Stimulated activated CD8-positive, alpha-beta memory T cell treated with anti-CD3 and anti-CD28 coated beads, Interleukin-12 subunit alpha, Interleukin-12 subunit beta, amount 100 ng/mL, for 1 hour (primary cell): ENCODE data around the gene EEF1A2.

ENCODE experiments used
- DNase-seq: peaks from one replicate; pipeline ENCODE4 v3.0.0-alpha.2; 2020; ENCODE audit warnings: low read depth

EEF1A2 gene

GRCh38 chr20:63452341-63452740, 46.5 kb downstream of the EEF1A2 start:
- DNase-seq = no peak

GRCh38 chr20:63451821-63452220, 47.1 kb downstream of the EEF1A2 start:
- no peak for DNase-seq

GRCh38 chr20:63449796-63450730, 48.8 kb downstream of the EEF1A2 start:
- no peak for DNase-seq

DNA sequence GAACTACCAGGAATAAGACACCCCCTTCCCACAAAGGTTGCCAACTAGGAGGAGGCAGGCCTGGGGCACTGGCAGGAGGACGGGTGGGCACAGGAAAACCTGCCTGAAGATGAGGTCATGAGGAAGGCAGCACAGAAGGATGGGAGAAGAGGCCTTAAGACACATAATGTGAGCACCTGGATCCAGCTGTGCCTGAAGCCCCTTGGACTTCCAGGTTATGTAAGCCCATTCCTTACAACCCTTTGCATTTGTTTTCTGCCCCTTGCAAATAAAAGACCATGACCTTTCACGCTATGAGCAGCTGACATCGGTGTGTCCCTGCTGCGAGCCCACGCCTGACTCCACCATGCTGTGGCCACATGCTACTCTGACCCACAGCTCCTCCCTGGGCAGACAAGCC, 49.9 kb downstream of the EEF1A2 start:
- no peak for DNase-seq

DNA sequence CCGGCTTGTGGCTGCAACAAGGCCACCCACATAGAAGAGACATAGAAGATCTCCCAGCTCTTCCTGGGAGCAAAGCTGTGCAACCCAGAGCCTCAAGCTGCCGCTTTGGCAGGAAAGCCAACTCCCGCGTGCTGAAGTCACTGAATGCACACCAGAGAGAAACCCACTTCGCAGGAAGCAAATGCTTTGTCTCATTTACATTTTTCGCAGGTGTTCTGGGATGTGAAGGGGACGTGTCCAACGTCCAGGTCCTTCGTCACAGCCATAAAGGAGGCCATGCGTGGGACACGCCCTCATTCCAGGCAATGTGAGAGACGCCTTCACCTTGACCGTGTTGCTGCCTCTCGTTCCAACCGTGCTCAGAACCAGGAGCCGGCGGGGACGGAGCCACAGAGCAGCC, 50.9 kb downstream of the EEF1A2 start:
- no peak for DNase-seq

DNA sequence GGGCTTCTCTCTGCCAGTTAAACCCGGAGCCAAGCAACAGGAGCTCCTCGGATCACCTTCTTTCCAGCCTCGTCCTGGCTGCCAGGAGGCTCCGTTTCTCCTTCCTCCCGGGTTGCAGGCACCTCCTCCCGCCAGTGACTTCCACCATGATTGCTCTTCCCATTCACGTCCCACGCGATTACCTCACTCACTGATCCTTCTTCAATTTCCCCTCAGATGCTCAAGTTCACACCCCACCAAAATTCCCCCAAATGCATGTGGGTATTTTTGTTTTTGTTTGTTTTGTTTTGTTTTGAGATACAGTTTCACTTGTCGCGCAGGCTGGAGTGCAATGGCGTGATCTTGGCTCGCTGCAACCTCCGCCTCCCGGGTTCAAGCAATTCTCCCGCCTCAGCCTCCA, 51.6 kb downstream of the EEF1A2 start:
- DNase-seq = no peak

- DNase-seq = no peak
Measured at GRCh38 chr20:63446216-63447024, 52.5 kb downstream of the EEF1A2 start.

- no peak for DNase-seq
Measured at GRCh38 chr20:63445075-63445734, 53.7 kb downstream of the EEF1A2 start.

DNA sequence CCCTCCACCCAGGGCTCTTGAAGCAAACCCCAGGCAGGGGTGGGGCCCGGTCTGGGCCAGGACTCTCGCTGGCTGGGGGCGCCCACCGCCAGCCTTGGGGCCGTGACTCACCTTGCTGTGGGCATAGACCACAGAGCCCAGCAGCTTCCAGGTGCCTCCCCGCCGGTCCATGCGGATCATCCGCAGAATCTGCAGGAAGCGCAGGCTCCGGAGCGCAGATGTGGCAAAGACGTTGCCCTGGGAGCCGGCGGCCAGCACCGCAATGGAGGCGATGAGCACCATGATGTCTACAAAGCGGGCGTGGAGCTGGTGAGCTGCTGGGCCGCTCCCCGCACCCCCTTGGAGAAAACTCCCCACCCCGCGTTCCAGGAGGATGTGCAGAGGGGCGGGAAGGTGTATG, 54.3 kb downstream of the EEF1A2 start:
- DNase-seq = no peak

- no peak for DNase-seq
Measured at GRCh38 chr20:63443606-63444395, 55.1 kb downstream of the EEF1A2 start.

DNA sequence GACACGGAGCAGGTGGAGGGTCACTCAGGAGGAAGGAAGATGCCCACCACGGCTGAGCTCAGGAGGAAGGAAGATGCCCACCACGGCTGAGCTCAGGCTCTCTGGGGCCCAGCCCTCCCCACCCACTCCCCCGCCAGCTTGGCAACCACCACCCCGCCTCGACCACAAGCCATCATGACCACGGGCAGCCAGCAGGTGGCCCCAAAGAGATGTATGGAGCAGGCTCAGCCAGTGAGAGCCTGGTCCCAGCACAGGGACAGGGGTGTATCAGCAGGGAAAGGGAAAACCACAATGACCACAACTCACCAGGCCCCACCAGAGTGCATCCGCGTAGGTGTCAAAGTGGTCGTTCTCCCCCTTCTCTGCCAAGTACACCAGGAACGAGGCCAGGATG, 56.8 kb downstream of the EEF1A2 start:
- DNase-seq = peak; percentile 36

DNA sequence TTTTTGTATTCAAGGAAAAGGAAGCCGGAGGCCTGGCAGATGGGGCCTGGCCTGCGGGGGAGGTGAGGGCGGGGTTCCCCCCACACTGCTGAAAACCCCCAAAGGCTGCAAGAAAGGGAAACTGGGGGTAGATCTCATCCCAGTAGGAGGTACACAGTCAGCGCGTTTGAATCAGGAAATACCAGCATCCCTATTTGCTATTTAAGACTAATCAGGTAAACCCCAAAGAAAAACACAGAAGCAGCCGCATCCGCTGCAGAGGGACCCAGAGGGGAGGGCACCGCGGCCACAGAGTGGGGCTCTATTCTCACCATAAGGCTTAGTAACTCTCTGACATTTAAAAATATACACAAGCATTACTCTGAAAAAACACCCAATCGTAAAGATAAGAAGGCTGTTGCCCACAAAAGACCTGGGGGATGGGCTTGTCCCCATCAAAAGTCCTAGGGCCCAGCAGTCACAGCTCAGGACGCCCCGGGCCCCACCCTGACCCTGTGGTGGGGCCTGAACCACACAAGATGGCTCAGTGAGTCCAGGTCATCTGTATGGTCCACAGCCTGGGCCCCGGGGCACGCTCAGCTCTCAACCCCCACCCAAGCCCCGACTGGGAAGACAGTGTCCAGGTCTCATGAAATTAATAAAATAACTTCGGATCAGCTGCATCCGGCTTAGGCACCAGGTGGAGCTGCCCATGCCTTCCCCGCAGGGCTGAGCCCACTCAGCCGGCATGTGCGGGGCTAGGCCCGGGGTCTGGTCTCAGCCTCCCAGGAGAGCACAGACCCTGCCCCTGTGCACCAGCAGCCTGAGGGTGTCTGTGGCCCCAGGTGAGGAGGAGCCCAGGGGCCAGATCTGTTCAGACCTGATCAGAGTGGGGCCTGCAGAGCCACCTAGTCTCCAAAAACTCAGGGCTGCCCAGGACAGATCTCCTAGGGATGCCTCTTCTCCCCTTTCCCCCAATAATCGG, 57.5 kb downstream of the EEF1A2 start:
- DNase-seq = no peak

DNA sequence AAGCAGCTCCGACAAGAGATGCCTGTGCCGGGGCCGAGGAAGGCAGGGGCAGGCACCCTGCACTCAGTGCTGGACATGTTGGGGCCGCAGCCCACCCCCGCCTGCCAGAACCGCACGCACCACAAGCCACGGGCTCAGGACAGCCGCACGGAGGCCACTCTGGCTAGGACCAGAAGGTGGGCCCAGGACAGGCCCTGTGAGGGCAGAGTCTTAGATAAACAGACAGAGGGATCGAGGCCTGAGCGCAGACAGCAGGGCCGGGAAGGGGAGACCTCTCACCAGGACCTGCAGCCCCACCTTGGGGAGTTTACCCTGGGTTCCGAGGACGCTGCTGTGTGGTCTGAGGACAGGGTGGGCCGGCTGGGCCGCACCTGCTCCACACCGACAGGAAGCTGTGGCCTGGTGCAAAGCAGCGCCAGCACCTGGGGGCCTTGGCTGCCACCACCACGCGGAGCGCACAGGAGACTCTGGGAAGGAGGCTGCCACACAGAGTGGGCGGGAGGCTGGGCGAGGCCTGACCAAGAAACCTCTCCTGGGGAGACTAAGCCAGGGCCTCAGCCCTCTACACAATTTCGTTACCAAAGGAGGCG, 58.4 kb downstream of the EEF1A2 start:
- no peak for DNase-seq

GRCh38 chr20:63439866-63440265, 59.0 kb downstream of the EEF1A2 start:
- no peak for DNase-seq

DNA sequence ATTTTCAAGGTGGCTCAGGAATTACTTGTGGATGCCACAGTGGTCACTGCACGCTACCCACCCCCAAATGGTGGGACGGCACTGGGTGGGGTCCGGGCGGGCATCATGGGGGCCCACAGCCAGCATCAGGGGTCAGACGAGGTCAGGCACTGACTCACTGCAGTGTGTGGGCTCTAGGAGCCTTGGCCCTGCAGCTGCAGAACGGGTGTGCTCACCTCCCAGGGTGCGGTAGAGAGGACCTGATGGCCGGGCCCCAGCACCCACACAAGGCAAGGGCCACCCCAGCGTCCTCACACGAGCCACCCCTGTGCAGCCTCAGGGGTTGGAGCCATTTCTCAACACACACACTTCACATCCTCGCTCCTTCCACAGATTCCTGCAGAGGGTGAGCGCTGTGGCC, 60.8 kb downstream of the EEF1A2 start:
- no peak for DNase-seq
